DOHH2 (cell line): ENCODE results near the gene PRCP.

Experiments used
- H3F3A ChIP-seq: fragments of 200-600 bp; sonication (generic), shearing (Covaris generic); 2 replicates; pipeline ENCODE4 v1.6.0; 2016; ENCODE audit warnings: antibody characterized with exemption, mild to moderate bottlenecking; ENCODE audit not compliant: control insufficient read depth, insufficient read depth
- H3K27ac ChIP-seq: fragments of 200-600 bp; sonication (generic); 2 replicates; pipeline ENCODE4 v1.5.1; 2014; ENCODE audit warnings: low read depth, mild to moderate bottlenecking, low read length, moderate library complexity
- H3K27me3 ChIP-seq: fragments of 200-600 bp; sonication (generic); 2 replicates; pipeline ENCODE4 v1.6.1; 2014; ENCODE audit warnings: mild to moderate bottlenecking, low read length, mixed read lengths; ENCODE audit not compliant: control insufficient read depth
- H3K36me3 ChIP-seq: fragments of 200-600 bp; sonication (generic); 2 replicates; pipeline ENCODE4 v1.6.1; 2014; ENCODE audit warnings: mild to moderate bottlenecking, low read length, moderate library complexity, mixed read lengths; ENCODE audit not compliant: control insufficient read depth
- H3K4me1 ChIP-seq: fragments of 200-600 bp; sonication (generic); 2 replicates; pipeline ENCODE4 v1.6.1; 2014; ENCODE audit warnings: mild to moderate bottlenecking, low read length, mixed read lengths; ENCODE audit not compliant: control insufficient read depth
- H3K4me2 ChIP-seq: fragments of 200-600 bp; sonication (generic); 2 replicates; pipeline ENCODE4 v1.6.0; 2014; ENCODE audit warnings: mild to moderate bottlenecking, low read length, moderate library complexity
- H3K4me3 ChIP-seq: fragments of 200-600 bp; sonication (generic); 2 replicates; pipeline ENCODE4 v1.5.1; 2014; ENCODE audit warnings: mild to moderate bottlenecking, low read length, mixed read lengths
- H3K79me2 ChIP-seq: fragments of 200-600 bp; sonication (generic); 2 replicates; pipeline ENCODE4 v1.6.1; 2014; ENCODE audit warnings: mild to moderate bottlenecking, low read length, mixed read lengths; ENCODE audit not compliant: control insufficient read depth
- H3K9me2 ChIP-seq: fragments of 200-600 bp; sonication (generic); replicated peaks from 2 replicates; pipeline ENCODE4 v1.6.1; 2014; ENCODE audit warnings: mild to moderate bottlenecking, low read length, mixed read lengths; ENCODE audit not compliant: control insufficient read depth
- H3K9me3 ChIP-seq: fragments of 200-600 bp; sonication (generic); 2 replicates; pipeline ENCODE4 v1.6.1; 2014; ENCODE audit warnings: antibody characterized with exemption, low read length, mixed read lengths; ENCODE audit not compliant: control insufficient read depth, insufficient read depth
- H4K20me1 ChIP-seq: fragments of 200-600 bp; sonication (generic); 2 replicates; pipeline ENCODE4 v1.6.0; 2014; ENCODE audit warnings: low read depth, mild to moderate bottlenecking, antibody characterized with exemption, low read length, moderate library complexity; ENCODE audit not compliant: control insufficient read depth, insufficient read depth
- CTCF ChIP-seq: fragments of 200-600 bp; sonication (generic); IDR thresholded peaks from one replicate; pipeline ENCODE4 v1.5.1; 2014; ENCODE audit warnings: antibody characterized with exemption, mild to moderate bottlenecking, low read depth, low read length; ENCODE audit not compliant: poor library complexity, severe bottlenecking
- EZH2phosphoT487 ChIP-seq: fragments of 200-600 bp; sonication (generic); IDR thresholded peaks from 2 replicates; pipeline ENCODE4 v1.6.1; 2017; ENCODE audit warnings: borderline replicate concordance, mild to moderate bottlenecking, antibody characterized with exemption, low read length, moderate library complexity, mixed read lengths

PRCP gene

GRCh38 chr11:82848829-82849228 is 51.4 kb downstream of the PRCP start:
- Histone ChIP-seq H3K36me3 (no peaks in the 10 kb centered on the region), H3K27me3 (no peaks in the 10 kb centered on the region), H3K9me2 (no peaks in the 10 kb centered on the region), H3K9me3 (no peaks in the 10 kb centered on the region), H3K79me2 (no peaks in the 10 kb centered on the region), H3K4me2 (no peak overlapping the region), H3K27ac (no peak overlapping the region), H3K4me1 (no peaks in the 10 kb centered on the region), H3K4me3 (no peak overlapping the region), H3F3A (no peaks in the 10 kb centered on the region), H4K20me1 (no peaks in the 10 kb centered on the region)
- TF ChIP-seq EZH2phosphoT487 (no peak), CTCF (no peak)

- no peaks in the 10 kb centered on the region for H3K9me2 ChIP-seq
- no peaks in the 10 kb centered on the region for H4K20me1 ChIP-seq
- TF ChIP-seq EZH2phosphoT487 (no peak), CTCF (no peak)
- H3K9me3 ChIP-seq = no peaks in the 10 kb centered on the region
- no peaks in the 10 kb centered on the region for H3K36me3 ChIP-seq
- H3K27ac ChIP-seq = no peak overlapping the region
- H3K4me1 ChIP-seq = no peaks in the 10 kb centered on the region
- no peaks in the 10 kb centered on the region for H3K27me3 ChIP-seq
- no peaks in the 10 kb centered on the region for H3K79me2 ChIP-seq
- H3F3A ChIP-seq = no peaks in the 10 kb centered on the region
- H3K4me2 ChIP-seq = no peak overlapping the region
- H3K4me3 ChIP-seq = no peak overlapping the region
These were observed 54.6 kb downstream of the PRCP start for GRCh38 chr11:82845356-82846353.

- no peaks in the 10 kb centered on the region for H3K36me3 ChIP-seq
- no peak overlapping the region for H3K27ac ChIP-seq
- H3K9me3 ChIP-seq = no peaks in the 10 kb centered on the region
- no peaks in the 10 kb centered on the region for H4K20me1 ChIP-seq
- no peaks in the 10 kb centered on the region for H3K79me2 ChIP-seq
- H3F3A ChIP-seq = no peaks in the 10 kb centered on the region
- no peaks in the 10 kb centered on the region for H3K9me2 ChIP-seq
- H3K4me2 ChIP-seq = no peak overlapping the region
- H3K4me1 ChIP-seq = no peaks in the 10 kb centered on the region
- TF ChIP-seq EZH2phosphoT487 (no peak), CTCF (no peak)
- H3K27me3 ChIP-seq = no peaks in the 10 kb centered on the region
- no peak overlapping the region for H3K4me3 ChIP-seq
These were observed 57.0 kb downstream of the PRCP start for GRCh38 chr11:82843057-82843795.
